ENCODE results near the gene GJA4. TPM values are rescaled to one million over a fixed set of nuclear protein-coding genes. Genes with fewer than 3 reads are reported as not detected.

The GJA4 gene
- total RNA-seq (2021; fragmentation: NEBNext Ultra II Directional; extraction: Animal tissue kit (Norgen Biotek cat#: 25700)) (2.7 and 3.2 TPM in 2 replicates), polyA plus RNA-seq (2011; rRNA removed) (3.9 and 4.3 TPM in 2 replicates), polyA minus RNA-seq (2011; rRNA and poly(A)+ RNA removed) (0.82 and 1.0 TPM in 2 replicates)
- 2.4 TPM for polyA plus RNA-seq (2011; cell fraction: cytosol; rRNA removed)
- polyA plus RNA-seq (2011; cell fraction: nucleus; rRNA removed) = 3.8 TPM
- 1.6 to 3.4 TPM (median 2.7 TPM) in 4 replicates for polyA plus RNA-seq (2012, experiment 1 of 2)
- polyA plus RNA-seq (2012, experiment 2 of 2) = 2.7 TPM
- 14.8 TPM for polyA plus RNA-seq (2013, experiment 1 of 2)
- 15.5 TPM for polyA plus RNA-seq (2013, experiment 2 of 2)
- polyA minus RNA-seq (2011; cell fraction: cytosol; rRNA and poly(A)+ RNA removed) = 2.1 TPM
- 1.9 TPM for polyA minus RNA-seq (2011; cell fraction: nucleus; rRNA and poly(A)+ RNA removed)
- long read RNA-seq, experiment 1, partial matches to known transcripts = 7 of 9 reads
- long read RNA-seq, experiment 1, other reads (novel, unspliced or antisense) = 0 of 9 reads
- long read RNA-seq, experiment 2, partial matches to known transcripts = 1 of 2 reads
- long read RNA-seq, experiment 2, other reads (novel, unspliced or antisense) = 0 of 2 reads

- DNase-seq (ENCODE audit: low read depth in 1 of 2, low spot score in 2 of 2) (no peak), FAIRE-seq (no peak)
- Histone ChIP-seq H3K14ac (ENCODE audit: insufficient read length) (no peak within 1 kb of the TSS), H3K56ac (replicated peaks; ENCODE audit: insufficient read length, low read depth, low read length) (no peak within 1 kb of the TSS), H4K20me1 (replicated peaks in 1 of 2; ENCODE audit: control insufficient read depth in 1 of 2, insufficient read depth in 2 of 2, low read length in 2 of 2) (no peaks in the 10 kb centered on the region), H3K23me2 (ENCODE audit: low read depth, low read length) (no peaks in the 10 kb centered on the region; the same call in 1 of the 2 replicates), H3K4me2 (ENCODE audit: insufficient read depth in 1 of 2, low read depth in 2 of 2, low read length in 2 of 2) (peak within 1 kb of the TSS; percentile 66 to 70), H2AK5ac (ENCODE audit: low read depth, low read length) (peak within 1 kb of the TSS; percentile 15; the same call in 1 of the 2 replicates), H3K4me3 (ENCODE audit: extremely low read depth in 1 of 4, insufficient read depth in 2 of 4, low read depth in 3 of 4, low read length in 4 of 4) (peak within 1 kb of the TSS; percentile 31 to 63 (median 44); a peak in 7 of 8 replicates), H3K18ac (ENCODE audit: extremely low read depth, low read length) (peak within 1 kb of the TSS; percentile 48), H3K4ac (replicated peaks; ENCODE audit: insufficient read length, low read depth, low read length) (no peak within 1 kb of the TSS), H2BK20ac (ENCODE audit: low read length) (peak within 1 kb of the TSS; percentile 86), H4K5ac (ENCODE audit: insufficient read length, low read depth, low read length) (no peak within 1 kb of the TSS), H3K36me3 (ENCODE audit: control insufficient read depth in 2 of 4, insufficient read depth in 4 of 4, low read length in 3 of 4) (no peaks in the 10 kb centered on the region), H3K79me2 (ENCODE audit: control insufficient read depth in 1 of 2, insufficient read depth in 2 of 2, low read length in 2 of 2) (no peaks in the 10 kb centered on the region), H2BK5ac (ENCODE audit: low read depth, low read length) (no peak within 1 kb of the TSS; the same call in 1 of the 2 replicates), H2AFZ (ENCODE audit: low read length) (peak within 1 kb of the TSS; percentile 20; the same call in 1 of the 2 replicates), H2BK120ac (replicated peaks; ENCODE audit: low read depth, low read length) (no peak within 1 kb of the TSS), H3K27ac (ENCODE audit: low read depth, low read length) (no peak within 1 kb of the TSS), H2BK15ac (ENCODE audit: low read length) (peak within 1 kb of the TSS; percentile 81; the same call in 1 of the 2 replicates), H3K4me1 (replicated peaks in 1 of 4; ENCODE audit: control insufficient read depth in 3 of 4, insufficient read depth in 4 of 4, low read length in 3 of 4) (peaks cover 0 to 12% (median 7%) of the 10 kb centered on the region in 4 experiments; a peak in 4 of 7 replicates), H3K79me1 (ENCODE audit: low read depth, low read length) (no peaks in the 10 kb centered on the region), H2BK12ac (ENCODE audit: low read depth, low read length) (peak within 1 kb of the TSS; percentile 68; the same call in 1 of the 2 replicates), H3K23ac (ENCODE audit: insufficient read length) (no peak within 1 kb of the TSS), H3K9ac (replicated peaks in 1 of 4; ENCODE audit: extremely low read depth in 1 of 4, low read depth in 3 of 4, low read length in 3 of 4) (no peak within 1 kb of the TSS; a peak in 1 of 7 replicates), H3K27me3 (replicated peaks in 1 of 4; ENCODE audit: control insufficient read depth in 3 of 4, extremely low read depth in 1 of 4, insufficient read depth in 3 of 4, low read length in 3 of 4) (peaks cover 0 to 13% (median 10%) of the 10 kb centered on the region in 4 experiments; a peak in 4 of 7 replicates), H4K8ac (ENCODE audit: extremely low read depth, insufficient read depth, low read length) (peak within 1 kb of the TSS; percentile 60; the same call in 1 of the 2 replicates), H4K91ac (replicated peaks; ENCODE audit: insufficient read length, low read length) (no peak within 1 kb of the TSS), H3K9me3 (ENCODE audit: insufficient read depth in 2 of 2, low read depth in 1 of 2, low read length in 1 of 2) (no peaks in the 10 kb centered on the region)
- WGBS, 2 experiments (ENCODE audit: extremely low coverage in 1 of 2, insufficient coverage in 1 of 2, insufficient read length in 1 of 2, insufficient replicate concordance in 2 of 2, low coverage in 1 of 2, low lambda C conversion rate in 2 of 2, missing lambda C conversion rate in 1 of 2) = 20% methylated on average over 20 of the region's 45 CpGs; no CpG with 5 or more reads in 1 of the 2 experiments
- ChIA-PET CTCF (ENCODE audit: partially characterized antibody) (interaction anchor here (12.6 kb wide), 1 partner anchor 54 kb away, joined by 230 read pairs; no protein-coding TSS in a partner anchor), POLR2A (ENCODE audit: partially characterized antibody) (no interaction called here)
- TF ChIP-seq HDAC6 (IDR thresholded peaks at IDR 0.05; ENCODE audit: low read depth, low read length) (no peak), RBBP5 (IDR thresholded peaks at IDR 0.05; ENCODE audit: borderline replicate concordance, low read depth, low read length) (peak; percentile 44; the same call in 1 of the 2 replicates), ATF3 (IDR thresholded peaks at IDR 0.05; ENCODE audit: insufficient read depth, low read depth, low read length) (no peak), KDM4A (IDR thresholded peaks at IDR 0.05; ENCODE audit: low read depth, low read length, severe bottlenecking) (peak; percentile 65), KDM5A (IDR thresholded peaks at IDR 0.05; ENCODE audit: low read length) (no peak), ZNF274 (IDR thresholded peaks at IDR 0.05; ENCODE audit: borderline replicate concordance, extremely low read depth, low read length) (no peak), EZH2 (IDR thresholded peaks at IDR 0.05; ENCODE audit: low read depth, low read length, severe bottlenecking) (peak; percentile 25)
Observed at GRCh38 chr1:34792868-34793727, at the start of gene GJA4. Gene GJA4, plus strand, starts transcription at chr1:34792999. Its CDS starts 1,215 bp downstream, at chr1:34794214.
